ENCODE data around the gene EFNA3. TPM values are rescaled to one million over a fixed set of nuclear protein-coding genes. Genes with fewer than 3 reads are reported as not detected.
A peak's percentile ranks its signal among the peaks of the same experiment; 100 is the strongest.

Gene EFNA3
- total and polyA plus RNA-seq, 9 of the 15 experiments (the other 6 are each of a cell fraction or from before 2014, with no cell fraction given): 0.59 to 7.9 (median 4.7) TPM

- peak; percentile 84 for TF ChIP-seq FOXM1 (IDR thresholded peaks at IDR 0.05; ENCODE audit: low read depth)
- no peak for TF ChIP-seq FOXM1 (CRISPR knock-in tag; IDR thresholded peaks at IDR 0.05; ENCODE audit: low read depth)
- peak; percentile 28; the same call in 1 of the 2 replicates for TF ChIP-seq ELF2 (CRISPR knock-in tag; IDR thresholded peaks at IDR 0.05)
- peak; percentile 73 for TF ChIP-seq SAP30 (IDR thresholded peaks at IDR 0.05; ENCODE audit: borderline replicate concordance, insufficient read depth, low read depth, low read length, poor library complexity, severe bottlenecking)
- TF ChIP-seq HDAC2 (IDR thresholded peaks at IDR 0.05): peak; percentile 74
- peak; percentile 64; the same call in 1 of the 2 replicates for TF ChIP-seq ZBTB2 (IDR thresholded peaks at IDR 0.05)
- TF ChIP-seq THAP12 (CRISPR knock-in tag; IDR thresholded peaks at IDR 0.05): no peak
- no peak for TF ChIP-seq FOXJ3 (CRISPR knock-in tag; IDR thresholded peaks at IDR 0.05)
- no peak for TF ChIP-seq ETS2 (tag; IDR thresholded peaks at IDR 0.05; ENCODE audit: borderline replicate concordance, poor library complexity, severe bottlenecking)
- TF ChIP-seq ZNF311 (CRISPR knock-in tag; IDR thresholded peaks at IDR 0.05): no peak
- TF ChIP-seq POLR3A (IDR thresholded peaks at IDR 0.05; ENCODE audit: borderline replicate concordance, extremely low read depth, insufficient read depth, insufficient read length): no peak
- no peak for TF ChIP-seq SETDB1 (IDR thresholded peaks at IDR 0.05; ENCODE audit: low read length)
- peak; percentile 85 for TF ChIP-seq VEZF1 (CRISPR knock-in tag; IDR thresholded peaks at IDR 0.05)
- TF ChIP-seq DLX4 (CRISPR knock-in tag; IDR thresholded peaks at IDR 0.05): no peak
- peak; percentile 19; the same call in 1 of the 2 replicates for TF ChIP-seq GMEB1 (CRISPR knock-in tag; IDR thresholded peaks at IDR 0.05)
- no peak for TF ChIP-seq CHD2 (IDR thresholded peaks at IDR 0.05; ENCODE audit: low read depth, low read length)
- TF ChIP-seq SUPT5H (IDR thresholded peaks at IDR 0.05): no peak
Observed at GRCh38 chr1:155084722-155085503, 6.3 kb downstream of the EFNA3 start (continued).
